GM23248 (cell line): ENCODE measurements around the gene FUT8.

Experiments
- EZH2 ChIP-seq: fragments of 200-600 bp; sonication (generic); IDR thresholded peaks from 2 replicates; pipeline ENCODE4 v1.6.1; 2018; ENCODE audit warnings: antibody characterized with exemption, mild to moderate bottlenecking; ENCODE audit not compliant: insufficient read depth, poor library complexity, severe bottlenecking
- EZH2phosphoT487 ChIP-seq: fragments of 200-600 bp; sonication (generic); IDR thresholded peaks from 2 replicates; pipeline ENCODE4 v1.6.1; 2018; ENCODE audit warnings: antibody characterized with exemption, moderate library complexity, mild to moderate bottlenecking, low read depth; ENCODE audit not compliant: insufficient read depth

DNA sequence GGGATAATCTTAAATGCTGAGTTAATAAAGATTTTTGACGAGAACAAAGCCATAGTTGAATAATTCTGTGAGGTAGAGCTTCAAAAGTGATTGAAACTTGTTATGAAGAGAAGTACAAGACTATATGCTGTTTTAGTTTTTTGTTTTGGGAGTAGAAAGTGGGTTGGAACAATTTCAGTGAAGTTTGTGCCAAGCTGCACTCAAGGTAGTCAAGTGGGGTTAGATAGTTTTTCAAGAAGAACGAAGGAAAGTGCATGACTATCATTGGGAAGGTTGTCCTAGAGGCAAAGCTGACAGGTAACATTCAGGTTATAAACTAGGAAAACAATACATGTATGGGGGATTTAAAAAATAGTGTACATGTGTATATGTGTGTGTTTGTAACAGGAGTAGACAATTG lies 16.2 kb downstream of the FUT8 start:
- TF ChIP-seq EZH2phosphoT487 = no peak
- no peak for TF ChIP-seq EZH2
